ENCODE results near the gene RANBP17.
"Not testable (repeated sequence)": the region's sequence is repeated elsewhere in the genome, so short reads cannot be mapped to it uniquely, and the experiment has no call there.

The RANBP17 gene

GRCh38 chr5:171295801-171296200, 434.0 kb downstream of the RANBP17 start:
- DNase-seq, result no peak

DNA sequence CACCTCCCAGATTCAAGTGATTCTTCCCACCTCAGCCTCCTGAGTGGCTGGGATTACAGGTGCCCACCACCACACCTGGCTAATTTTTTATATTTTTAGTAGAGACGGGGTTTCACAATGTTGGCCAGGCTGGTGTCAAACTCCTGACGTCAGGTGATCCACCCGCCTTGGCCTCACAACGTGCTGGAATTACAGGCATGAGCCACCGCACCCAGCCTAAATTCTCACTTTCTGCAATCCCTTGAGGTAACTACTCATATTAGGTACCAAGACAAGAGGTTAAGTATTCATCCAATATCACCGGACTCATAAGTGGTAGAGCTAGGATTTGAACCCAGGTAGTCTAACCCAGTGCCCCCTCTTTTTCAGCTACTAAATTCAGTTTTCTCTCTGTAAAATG, 436.1 kb downstream of the RANBP17 start:
- not testable (repeated sequence) for DNase-seq

GRCh38 chr5:171299228-171299627, 437.4 kb downstream of the RANBP17 start:
- DNase-seq, result no peak

- no peak for DNase-seq
Measured at GRCh38 chr5:171299851-171300250, 438.0 kb downstream of the RANBP17 start.

GRCh38 chr5:171300358-171300757, 438.5 kb downstream of the RANBP17 start:
- DNase-seq, result no peak

DNA sequence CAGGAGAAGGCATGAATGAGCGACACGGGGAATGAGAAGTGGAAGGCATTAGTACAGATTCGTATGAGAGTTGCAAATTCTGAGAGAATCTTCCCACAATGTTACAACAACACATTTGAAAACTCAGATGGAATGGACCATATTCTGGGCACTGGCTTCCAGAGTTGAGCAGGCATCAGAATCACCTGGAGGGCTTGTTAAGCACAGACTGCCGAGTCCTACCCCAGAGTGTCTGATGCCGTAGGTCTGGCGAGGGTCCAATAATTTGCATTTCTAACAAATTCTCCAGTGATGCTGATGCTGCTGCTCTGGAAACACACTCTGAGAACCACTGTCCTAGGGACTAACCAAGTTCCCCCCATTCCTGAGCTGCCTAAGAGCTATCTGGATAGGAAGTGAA, 444.3 kb downstream of the RANBP17 start:
- DNase-seq, result no peak

GRCh38 chr5:171306781-171307591, 445.2 kb downstream of the RANBP17 start:
- no peak for DNase-seq

DNA sequence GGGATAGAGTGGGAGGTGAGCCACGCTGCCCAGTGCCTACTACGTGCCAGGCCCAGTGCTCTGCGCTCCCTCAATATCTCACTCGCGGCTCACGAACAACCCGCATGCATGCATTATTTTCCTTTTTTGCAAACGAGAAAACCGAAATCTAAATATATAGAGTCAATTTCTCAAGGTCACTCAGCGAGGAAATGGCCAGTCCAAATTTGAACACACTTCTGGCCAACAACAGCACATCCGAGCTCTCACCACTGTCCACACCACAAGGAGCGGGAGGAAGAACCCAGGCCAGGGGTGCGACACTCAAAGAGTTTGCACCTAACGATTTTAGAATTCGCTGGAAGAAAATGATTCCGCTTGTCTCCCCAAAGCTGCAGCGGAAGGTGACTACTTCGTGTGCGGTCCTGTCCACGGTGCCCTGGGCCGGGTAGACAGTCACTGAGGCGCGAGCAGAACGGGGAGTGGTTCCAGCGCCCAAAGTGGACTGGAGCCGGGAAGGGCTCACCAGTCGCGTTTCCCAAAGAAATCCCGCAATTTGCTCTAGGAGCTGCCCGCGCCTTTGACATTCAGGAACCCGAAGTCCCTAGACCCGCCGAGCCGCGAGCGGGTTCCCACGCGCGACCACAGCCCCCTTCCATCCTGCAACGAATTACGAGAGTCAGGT, 446.1 kb downstream of the RANBP17 start:
- no peak for DNase-seq

GRCh38 chr5:171308453-171309275, 446.8 kb downstream of the RANBP17 start, which contains the start of gene TLX3:
TLX3 (plus strand) TSS chr5:171309248; CDS start chr5:171309366, 118 bp downstream.
- no peak for DNase-seq

DNA sequence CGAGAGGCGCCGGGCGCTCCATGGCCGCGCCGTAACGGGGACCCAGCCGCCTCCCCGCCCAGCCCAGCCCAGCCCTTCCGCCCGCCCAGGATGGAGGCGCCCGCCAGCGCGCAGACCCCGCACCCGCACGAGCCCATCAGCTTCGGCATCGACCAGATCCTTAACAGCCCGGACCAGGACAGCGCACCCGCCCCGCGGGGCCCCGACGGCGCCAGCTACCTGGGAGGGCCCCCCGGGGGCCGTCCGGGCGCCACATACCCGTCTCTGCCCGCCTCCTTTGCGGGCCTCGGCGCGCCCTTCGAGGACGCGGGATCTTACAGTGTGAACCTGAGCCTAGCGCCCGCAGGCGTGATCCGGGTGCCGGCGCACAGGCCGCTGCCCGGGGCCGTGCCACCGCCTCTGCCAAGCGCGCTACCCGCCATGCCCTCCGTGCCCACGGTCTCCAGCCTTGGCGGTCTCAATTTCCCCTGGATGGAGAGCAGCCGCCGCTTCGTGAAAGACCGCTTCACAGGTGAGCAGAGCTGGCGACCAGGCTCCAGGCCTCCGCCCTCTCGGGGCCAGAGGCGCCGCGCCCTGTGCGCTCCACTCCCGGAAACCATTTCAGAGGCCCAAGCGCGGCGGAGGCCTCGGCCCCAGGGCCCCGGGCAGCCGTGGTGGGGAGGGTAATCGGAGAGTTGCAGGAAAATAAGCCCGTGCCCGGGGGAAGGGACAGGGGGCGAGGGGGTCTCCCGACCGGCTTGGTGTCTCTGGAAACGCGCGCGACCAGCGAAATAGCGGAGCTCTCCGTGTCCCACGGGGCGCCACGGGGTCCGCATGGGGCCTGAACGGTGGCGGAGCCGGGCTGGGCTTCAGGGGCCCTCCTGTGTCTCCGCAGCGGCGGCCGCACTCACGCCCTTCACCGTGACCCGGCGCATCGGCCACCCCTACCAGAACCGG, 447.7 kb downstream of the RANBP17 start:
- DNase-seq, result no peak

GRCh38 chr5:171310212-171310818, 448.5 kb downstream of the RANBP17 start:
- DNase-seq, result no peak

- no peak for DNase-seq
Measured at GRCh38 chr5:171310819-171311321, 449.1 kb downstream of the RANBP17 start.

- no peak for DNase-seq
Measured at GRCh38 chr5:171311322-171312077, 449.7 kb downstream of the RANBP17 start.

DNA sequence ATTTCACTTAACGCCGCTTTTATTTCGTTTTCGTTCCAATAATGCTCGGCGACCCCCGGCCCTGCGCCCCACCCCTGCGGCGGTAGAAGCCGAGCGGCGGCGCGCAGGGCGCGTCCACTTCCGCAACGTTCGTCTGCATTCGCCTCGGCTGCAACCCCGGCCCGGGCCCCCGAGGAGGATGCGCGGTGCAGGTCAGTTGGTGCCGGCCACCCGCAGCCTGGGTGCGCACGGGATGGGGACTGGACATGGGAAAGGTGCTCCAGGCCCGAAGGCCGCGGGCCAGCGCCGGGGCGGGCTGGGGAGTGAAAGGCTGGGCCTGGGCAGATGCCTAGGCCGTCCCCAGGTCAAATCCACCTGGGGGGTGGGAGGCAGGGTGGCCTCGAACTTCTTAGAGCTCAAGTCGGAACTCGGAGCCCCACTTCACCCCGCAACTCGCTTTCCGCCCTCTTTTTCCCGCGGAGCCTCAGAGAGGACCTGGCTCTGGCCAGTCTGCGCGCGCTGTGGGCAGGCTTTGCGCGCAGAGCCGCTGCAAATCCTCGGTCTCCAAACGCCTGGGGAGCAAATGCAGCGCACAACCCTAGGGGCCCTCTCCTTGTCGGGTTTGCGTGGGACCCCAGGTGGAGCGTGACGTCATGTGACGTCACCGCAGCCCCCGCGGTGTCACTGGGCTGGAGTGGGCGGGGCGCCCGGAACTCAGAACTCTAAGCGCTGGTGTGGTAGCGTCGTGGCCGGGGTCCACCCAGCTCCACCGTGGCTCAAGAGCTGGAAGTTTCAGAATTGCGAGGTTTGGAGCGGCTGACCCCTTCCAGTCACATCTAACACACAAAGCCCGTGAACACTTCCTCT, 450.5 kb downstream of the RANBP17 start:
- DNase-seq, result peak in 1 of 56 donors; percentile 1

GRCh38 chr5:171313481-171314206, 451.8 kb downstream of the RANBP17 start:
- no peak for DNase-seq

DNA sequence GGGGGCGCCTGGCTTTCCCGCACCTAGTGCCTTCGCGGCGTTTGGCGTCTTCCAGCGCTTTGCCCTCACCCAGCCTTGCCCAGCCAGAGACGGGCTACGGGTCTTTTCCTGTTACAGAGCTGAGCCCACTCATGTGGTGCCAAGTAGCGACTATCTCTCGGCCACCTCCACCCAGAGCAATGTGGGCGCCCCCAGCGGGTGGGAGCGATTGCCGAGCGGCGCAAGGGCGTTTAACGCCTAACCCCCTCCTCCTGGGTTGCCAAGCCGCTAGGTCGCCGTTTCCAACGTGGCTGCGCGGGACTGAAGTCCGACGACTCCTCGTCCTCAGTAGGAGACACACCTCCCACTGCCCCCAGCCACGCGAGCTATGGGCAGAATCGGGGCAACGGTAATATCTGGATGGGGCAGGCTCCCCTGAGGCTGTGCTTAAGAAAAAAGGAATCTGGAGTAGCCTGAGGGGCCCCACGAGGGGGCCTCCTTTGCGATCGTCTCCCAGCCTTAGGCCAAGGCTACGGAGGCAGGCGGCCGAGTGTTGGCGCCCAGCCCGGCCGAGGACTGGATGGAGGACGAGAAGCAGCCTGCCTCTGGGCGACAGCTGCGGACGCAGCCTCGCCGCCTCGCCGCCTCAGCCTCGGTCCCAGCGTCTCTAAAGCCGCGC, 453.0 kb downstream of the RANBP17 start:
- peak in 1 of 56 donors; percentile 8 for DNase-seq

DNA sequence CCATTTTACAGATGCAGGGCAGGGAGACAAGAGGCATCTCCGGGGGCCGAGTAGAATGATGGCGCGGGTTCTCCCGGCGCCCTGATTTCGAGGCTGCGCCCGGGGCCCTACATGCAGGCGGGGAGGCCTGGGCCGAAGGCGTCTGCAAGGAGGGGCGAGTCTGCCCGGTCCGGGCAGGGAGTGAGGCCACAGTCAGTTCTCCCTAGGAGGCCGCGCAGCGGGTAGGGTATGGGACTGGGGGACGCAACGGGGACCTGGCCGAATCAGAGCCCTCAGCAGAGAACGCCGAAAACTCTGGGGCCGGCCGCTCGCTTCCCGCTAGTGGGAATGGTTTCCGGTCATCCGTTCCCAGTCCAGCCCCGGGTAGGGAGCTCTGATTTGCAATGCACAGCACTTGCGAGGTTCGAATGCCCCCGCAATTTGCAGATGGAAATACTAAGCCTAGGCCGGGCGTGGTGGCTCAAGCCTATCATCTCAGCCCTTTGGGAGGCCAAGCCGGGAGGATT, 453.6 kb downstream of the RANBP17 start:
- no peak for DNase-seq

Data from amygdala (tissue), 56 donors.